HepG2 (cell line): ENCODE data around the gene ABAT. TPM values are rescaled to one million over a fixed set of nuclear protein-coding genes. Genes with fewer than 3 reads are reported as not detected.
A peak's percentile ranks its signal among the peaks of the same experiment; 100 is the strongest.

Experiments
- HCFC1 ChIP-seq: fragments of 150-350 bp; IDR thresholded peaks from 2 replicates; pipeline ENCODE4 v1.6.1; 2014; ENCODE audit warnings: low read depth, low read length
- IRF9 ChIP-seq: sonication (generic); formaldehyde crosslinking; IDR thresholded peaks from 2 replicates; pipeline ENCODE4 v1.8.0; 2022; ENCODE audit warnings: missing genetic modification reagents, mild to moderate bottlenecking, borderline replicate concordance
- KDM5B ChIP-seq: sonication (generic); formaldehyde crosslinking; IDR thresholded peaks from 2 replicates; pipeline ENCODE4 v1.4.0; 2020; ENCODE audit warnings: missing genetic modification reagents, mild to moderate bottlenecking, borderline replicate concordance
- MZF1 ChIP-seq: sonication (generic); formaldehyde crosslinking; IDR thresholded peaks from 2 replicates; pipeline ENCODE4 v1.8.1; 2023; ENCODE audit warnings: mild to moderate bottlenecking, missing genetic modification reagents, borderline replicate concordance
- NRL ChIP-seq: sonication (generic); formaldehyde crosslinking; IDR thresholded peaks from 2 replicates; pipeline ENCODE4 v1.5.0; 2020; ENCODE audit warnings: missing genetic modification reagents, mild to moderate bottlenecking, moderate library complexity, borderline replicate concordance
- SP2 ChIP-seq: sonication (generic); formaldehyde crosslinking; IDR thresholded peaks from 2 replicates; pipeline ENCODE4 v1.5.1; 2020; ENCODE audit warnings: mild to moderate bottlenecking, missing genetic modification reagents
- SRSF9 ChIP-seq: fragments of 200-400 bp; formaldehyde crosslinking; IDR thresholded peaks from 2 replicates; pipeline ENCODE4 v1.6.1; 2018; ENCODE audit warnings: borderline replicate concordance, mild to moderate bottlenecking, low read depth, low read length; ENCODE audit not compliant: insufficient read depth, poor library complexity, severe bottlenecking
- TMF1 ChIP-seq: sonication (generic); formaldehyde crosslinking; IDR thresholded peaks from 2 replicates; pipeline ENCODE4 v1.8.1; 2022; ENCODE audit warnings: low read depth, missing genetic modification reagents
- ZFP36L1 ChIP-seq: sonication (generic); formaldehyde crosslinking; IDR thresholded peaks from 2 replicates; pipeline ENCODE4 v1.8.0; 2022; ENCODE audit warnings: mild to moderate bottlenecking, missing genetic modification reagents, moderate library complexity
- ZNF326 ChIP-seq: sonication (generic); formaldehyde crosslinking; IDR thresholded peaks from 2 replicates; pipeline ENCODE4 v1.4.0; 2020; ENCODE audit warnings: missing genetic modification reagents, borderline replicate concordance
- ZNF407 ChIP-seq: sonication (generic); formaldehyde crosslinking; IDR thresholded peaks from one replicate; pipeline ENCODE4 v1.5.1; 2020; ENCODE audit warnings: mild to moderate bottlenecking, missing genetic modification reagents; ENCODE audit errors: not compliant biosample characterization
- ZNF510 ChIP-seq: sonication (generic); formaldehyde crosslinking; IDR thresholded peaks from 2 replicates; pipeline ENCODE4 v1.4.0; 2020; ENCODE audit warnings: low read depth, mild to moderate bottlenecking, missing genetic modification reagents
- ZNF792 ChIP-seq: IDR thresholded peaks from 2 replicates; pipeline ENCODE4 v1.6.1; 2016
- polyA plus RNA-seq, 8 experiments: library from polyadenylated mRNA; depleted of rRNA in 3 of 8; stranded (reverse) in 7 of 8; unstranded in 1 of 8; fragments of >200 nt; fragmentation: Illumina TruSeq in 4 of 8; extraction: Trizol in 4 of 8; gene quantifications; 2 replicates each; pipeline versions ENCODE4 v1.2.1 to v1.2.3, GENCODE V29; 2011 to 2016; ENCODE audit warnings: low read depth in 4 of 8, missing spikeins in 1 of 8, mixed read lengths in 1 of 8; ENCODE audit not compliant: insufficient read depth in 1 of 8
- total RNA-seq, 5 experiments: library from RNA; depleted of rRNA; stranded (reverse); fragments of >200 nt; fragmentation: Illumina TruSeq; extraction: Trizol; gene quantifications; 2 replicates each; pipeline ENCODE4 v1.2.3, GENCODE V29; 2016; ENCODE audit warnings: low read depth in 1 of 5
- TF ChIP-seq, protein P1 (sequence below): sonication (generic); formaldehyde crosslinking; IDR thresholded peaks from 2 replicates; pipeline ENCODE4 v1.4.0; 2020; ENCODE audit warnings: missing genetic modification reagents, borderline replicate concordance
- TF ChIP-seq, protein P2 (sequence below): sonication (generic); formaldehyde crosslinking; conservative IDR thresholded peaks from 2 replicates; pipeline ENCODE4 v1.4.0; 2020; ENCODE audit warnings: missing genetic modification reagents

ABAT gene
- total and polyA plus RNA-seq, 2 of the 13 experiments (the other 11 are each of a cell fraction or from before 2014, with no cell fraction given) = 47.6 to 97.3 TPM

- TF ChIP-seq, protein P1, sequence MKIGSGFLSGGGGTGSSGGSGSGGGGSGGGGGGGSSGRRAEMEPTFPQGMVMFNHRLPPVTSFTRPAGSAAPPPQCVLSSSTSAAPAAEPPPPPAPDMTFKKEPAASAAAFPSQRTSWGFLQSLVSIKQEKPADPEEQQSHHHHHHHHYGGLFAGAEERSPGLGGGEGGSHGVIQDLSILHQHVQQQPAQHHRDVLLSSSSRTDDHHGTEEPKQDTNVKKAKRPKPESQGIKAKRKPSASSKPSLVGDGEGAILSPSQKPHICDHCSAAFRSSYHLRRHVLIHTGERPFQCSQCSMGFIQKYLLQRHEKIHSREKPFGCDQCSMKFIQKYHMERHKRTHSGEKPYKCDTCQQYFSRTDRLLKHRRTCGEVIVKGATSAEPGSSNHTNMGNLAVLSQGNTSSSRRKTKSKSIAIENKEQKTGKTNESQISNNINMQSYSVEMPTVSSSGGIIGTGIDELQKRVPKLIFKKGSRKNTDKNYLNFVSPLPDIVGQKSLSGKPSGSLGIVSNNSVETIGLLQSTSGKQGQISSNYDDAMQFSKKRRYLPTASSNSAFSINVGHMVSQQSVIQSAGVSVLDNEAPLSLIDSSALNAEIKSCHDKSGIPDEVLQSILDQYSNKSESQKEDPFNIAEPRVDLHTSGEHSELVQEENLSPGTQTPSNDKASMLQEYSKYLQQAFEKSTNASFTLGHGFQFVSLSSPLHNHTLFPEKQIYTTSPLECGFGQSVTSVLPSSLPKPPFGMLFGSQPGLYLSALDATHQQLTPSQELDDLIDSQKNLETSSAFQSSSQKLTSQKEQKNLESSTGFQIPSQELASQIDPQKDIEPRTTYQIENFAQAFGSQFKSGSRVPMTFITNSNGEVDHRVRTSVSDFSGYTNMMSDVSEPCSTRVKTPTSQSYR (CRISPR knock-in tag) = no peak
- TF ChIP-seq MZF1 (0 out of 2 replicates have a peak, but pooled peaks have one; percentile 56), ZNF792 (CRISPR knock-in tag) (no peak), HCFC1 (no peak), ZNF407 (no peak), KDM5B (CRISPR knock-in tag) (0 out of 2 replicates have a peak, but pooled peaks have one; percentile 58), ZNF326 (no peak), ZNF510 (CRISPR knock-in tag) (no peak), TMF1 (no peak), NRL (CRISPR knock-in tag) (peak; percentile 48; the same call in 1 of the 2 replicates), SRSF9 (no peak), IRF9 (CRISPR knock-in tag) (peak; percentile 39; the same call in 1 of the 2 replicates), ZFP36L1 (CRISPR knock-in tag) (peak; percentile 17; the same call in 1 of the 2 replicates), SP2 (CRISPR knock-in tag) (no peak)
- TF ChIP-seq, protein P2, sequence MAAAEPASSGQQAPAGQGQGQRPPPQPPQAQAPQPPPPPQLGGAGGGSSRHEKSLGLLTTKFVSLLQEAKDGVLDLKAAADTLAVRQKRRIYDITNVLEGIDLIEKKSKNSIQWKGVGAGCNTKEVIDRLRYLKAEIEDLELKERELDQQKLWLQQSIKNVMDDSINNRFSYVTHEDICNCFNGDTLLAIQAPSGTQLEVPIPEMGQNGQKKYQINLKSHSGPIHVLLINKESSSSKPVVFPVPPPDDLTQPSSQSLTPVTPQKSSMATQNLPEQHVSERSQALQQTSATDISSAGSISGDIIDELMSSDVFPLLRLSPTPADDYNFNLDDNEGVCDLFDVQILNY (CRISPR knock-in tag) = no peak
Observed at GRCh38 chr16:8739989-8740704, 65.7 kb downstream of the ABAT start (continued).
